ENCODE results near the gene MESP2. TPM values are rescaled to one million over a fixed set of nuclear protein-coding genes. Genes with fewer than 3 reads are reported as not detected.

MESP2 gene
- total RNA-seq, 4 donors from 2014 or later = 0.45 to 1.1 TPM; not detected in 2

GRCh38 chr15:89747708-89748682 lies 28.1 kb upstream of the MESP2 start:
- no peak for TF ChIP-seq CTCF (IDR thresholded peaks at IDR 0.05)
- TF ChIP-seq POLR2A (IDR thresholded peaks at IDR 0.05) = no peak
- H3K4me3 ChIP-seq (ENCODE audit: low read depth, poor library complexity, severe bottlenecking) = no peak overlapping the region
- intact Hi-C loops (cut with DNase I; ENCODE audit: low total_unique reads) = loop anchor here (5.0 kb wide), 1 partner anchor 1364 kb away; no protein-coding TSS in a partner anchor
- no peak for DNase-seq (ENCODE audit: low spot score in 2 of 2)
- WGBS, 2 donors = 71% methylated on average over 28 of the region's 28 CpGs

- intact Hi-C loops (cut with DNase I; ENCODE audit: low total_unique reads) = loop anchor here (5.0 kb wide), 1 partner anchor 1363 kb away; no protein-coding TSS in a partner anchor
- 90 to 93% methylated on average over 7 of the region's 7 CpGs for WGBS, 2 donors
Observed at GRCh38 chr15:89749054-89749453, 27.1 kb upstream of the MESP2 start.

GRCh38 chr15:89749526-89749925 lies 26.6 kb upstream of the MESP2 start:
- TF ChIP-seq CTCF (IDR thresholded peaks at IDR 0.05) (no peak), POLR2A (IDR thresholded peaks at IDR 0.05) (no peak)
- DNase-seq (ENCODE audit: low spot score in 2 of 2) = no peak
- intact Hi-C loops (cut with DNase I; ENCODE audit: low total_unique reads) = loop anchor here (5.0 kb wide), 1 partner anchor 1363 kb away; no protein-coding TSS in a partner anchor
- H3K4me3 ChIP-seq (ENCODE audit: low read depth, poor library complexity, severe bottlenecking) = no peak overlapping the region
- 81 to 84% methylated on average over 4 of the region's 4 CpGs for WGBS, 2 donors

More at GRCh38 chr15:89749054-89749453, 27.1 kb upstream of the MESP2 start:
- TF ChIP-seq POLR2A (IDR thresholded peaks at IDR 0.05) (no peak), CTCF (IDR thresholded peaks at IDR 0.05) (no peak)
- no peak overlapping the region for H3K4me3 ChIP-seq (ENCODE audit: low read depth, poor library complexity, severe bottlenecking)
- no peak for DNase-seq (ENCODE audit: low spot score in 2 of 2)

- H3K4me3 ChIP-seq (ENCODE audit: low read depth, poor library complexity, severe bottlenecking) = peak overlapping the region; percentile 18
- no peak for DNase-seq (ENCODE audit: low spot score in 2 of 2)
- TF ChIP-seq POLR2A (IDR thresholded peaks at IDR 0.05) = no peak
- TF ChIP-seq CTCF (IDR thresholded peaks at IDR 0.05) = no peak
- intact Hi-C loops (cut with DNase I; ENCODE audit: low total_unique reads) = loop anchor here (5.0 kb wide), 1 partner anchor 1362 kb away; no protein-coding TSS in a partner anchor
- 7 to 12% methylated on average over 19 to 30 of the region's 41 CpGs for WGBS, 2 donors
Observed at GRCh38 chr15:89749951-89750559, 26.1 kb upstream of the MESP2 start.

GRCh38 chr15:89750560-89751542 lies 25.3 kb upstream of the MESP2 start, which contains the start of gene MESP1:
TSS of gene MESP1 (minus strand) at chr15:89751249. CDS start at chr15:89751231, 18 bp downstream.
- peak in 1 of 3 donors; percentile 28 for TF ChIP-seq CTCF (IDR thresholded peaks at IDR 0.05)
- TF ChIP-seq POLR2A (IDR thresholded peaks at IDR 0.05) = no peak
- intact Hi-C loops (cut with DNase I; ENCODE audit: low total_unique reads) = no loop called here
- H3K4me3 ChIP-seq (ENCODE audit: low read depth, poor library complexity, severe bottlenecking) = peak within 1 kb of the TSS; percentile 52
- peak; percentile 77 to 97 for DNase-seq (ENCODE audit: low spot score in 2 of 2)
- 4 to 6% methylated on average over 50 to 62 of the region's 114 CpGs for WGBS, 2 donors
